PFSK-1 (cell line): ENCODE results near the gene SURF2.

ENCODE experiments used
- REST ChIP-seq, 2 experiments: IDR thresholded peaks; 2 replicates each; pipeline versions ENCODE4 v1.6.1 to v1.8.0; 2011 to 2012; ENCODE audit warnings: low read depth in 2 of 2, low read length in 2 of 2, control low read depth in 1 of 2, inconsistent platforms in 1 of 2, mild to moderate bottlenecking in 1 of 2, moderate library complexity in 1 of 2; ENCODE audit not compliant: insufficient read depth in 1 of 2
- SIN3A ChIP-seq: IDR thresholded peaks from 2 replicates; pipeline ENCODE4 v1.6.1; 2012; ENCODE audit warnings: mild to moderate bottlenecking, low read length, moderate library complexity, borderline replicate concordance; ENCODE audit not compliant: insufficient read depth

GRCh38 chr9:133402689-133403088 lies 46.3 kb downstream of the SURF2 start:
- no peak for TF ChIP-seq REST (IDR thresholded peaks at IDR 0.05; ENCODE audit: insufficient read depth in 1 of 2, low read depth in 2 of 2, low read length in 2 of 2)
- no peak for TF ChIP-seq SIN3A
